Subcutaneous adipose tissue (tissue), 4 donors: Measurements from ENCODE around the gene SERPINB10. TPM values are rescaled to one million over a fixed set of nuclear protein-coding genes. Genes with fewer than 3 reads are reported as not detected.

ENCODE experiments used
- total RNA-seq, 4 donors: library from RNA; depleted of rRNA; stranded (reverse); fragments of >200 nt; gene quantifications; one replicate each; pipeline ENCODE4 v1.1.0, GENCODE V29; 2016
- TF ChIP-seq, protein P1 (sequence below): fragments of 450-650 bp; IDR thresholded peaks from one replicate; pipeline ENCODE4 v1.5.1; 2016; ENCODE audit warnings: low read depth, mild to moderate bottlenecking, control low read depth, antibody characterized with exemption, moderate library complexity

Gene SERPINB10
- total RNA-seq, 4 donors from 2014 or later = not detected

DNA sequence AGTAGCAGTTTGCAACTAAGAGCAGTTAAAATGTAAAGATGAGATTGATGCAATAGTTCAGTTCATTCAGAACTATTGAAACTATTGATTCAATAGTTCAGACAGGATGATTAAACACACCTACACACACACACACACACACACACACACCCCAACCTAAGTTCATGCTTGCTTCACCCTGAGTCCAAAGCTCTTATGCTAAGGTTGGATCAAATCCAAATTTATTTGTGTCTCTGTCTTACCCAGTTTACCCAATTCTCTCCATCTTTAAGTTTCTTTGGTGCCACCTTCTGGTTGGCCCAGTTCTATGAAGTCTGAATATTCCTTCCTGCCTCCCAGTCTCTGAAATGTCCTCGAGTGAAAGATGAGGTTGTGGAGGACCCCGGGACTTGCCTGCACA, 67.2 kb downstream of the SERPINB10 start:
- TF ChIP-seq, protein P1, sequence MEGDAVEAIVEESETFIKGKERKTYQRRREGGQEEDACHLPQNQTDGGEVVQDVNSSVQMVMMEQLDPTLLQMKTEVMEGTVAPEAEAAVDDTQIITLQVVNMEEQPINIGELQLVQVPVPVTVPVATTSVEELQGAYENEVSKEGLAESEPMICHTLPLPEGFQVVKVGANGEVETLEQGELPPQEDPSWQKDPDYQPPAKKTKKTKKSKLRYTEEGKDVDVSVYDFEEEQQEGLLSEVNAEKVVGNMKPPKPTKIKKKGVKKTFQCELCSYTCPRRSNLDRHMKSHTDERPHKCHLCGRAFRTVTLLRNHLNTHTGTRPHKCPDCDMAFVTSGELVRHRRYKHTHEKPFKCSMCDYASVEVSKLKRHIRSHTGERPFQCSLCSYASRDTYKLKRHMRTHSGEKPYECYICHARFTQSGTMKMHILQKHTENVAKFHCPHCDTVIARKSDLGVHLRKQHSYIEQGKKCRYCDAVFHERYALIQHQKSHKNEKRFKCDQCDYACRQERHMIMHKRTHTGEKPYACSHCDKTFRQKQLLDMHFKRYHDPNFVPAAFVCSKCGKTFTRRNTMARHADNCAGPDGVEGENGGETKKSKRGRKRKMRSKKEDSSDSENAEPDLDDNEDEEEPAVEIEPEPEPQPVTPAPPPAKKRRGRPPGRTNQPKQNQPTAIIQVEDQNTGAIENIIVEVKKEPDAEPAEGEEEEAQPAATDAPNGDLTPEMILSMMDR = no peak

DNA sequence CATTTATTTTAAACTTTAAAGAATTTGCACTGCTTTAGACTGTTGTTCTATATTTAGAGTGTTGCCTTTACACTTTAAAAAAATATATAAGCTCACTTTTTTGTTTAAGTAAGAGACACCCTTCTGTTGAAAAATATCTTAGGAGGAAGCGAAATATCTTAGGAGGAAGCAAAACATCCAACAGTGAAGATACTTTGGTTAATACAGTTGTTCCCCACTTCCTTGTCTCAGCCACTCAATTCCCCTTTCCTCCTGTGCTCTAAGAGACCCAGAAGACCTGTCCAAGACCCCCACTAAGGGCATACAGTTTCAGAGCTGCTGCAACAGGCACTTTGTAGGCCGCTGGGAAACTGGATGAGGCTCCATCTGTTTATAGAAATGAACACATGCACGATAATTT, 67.9 kb downstream of the SERPINB10 start:
- TF ChIP-seq, protein P1 = no peak

DNA sequence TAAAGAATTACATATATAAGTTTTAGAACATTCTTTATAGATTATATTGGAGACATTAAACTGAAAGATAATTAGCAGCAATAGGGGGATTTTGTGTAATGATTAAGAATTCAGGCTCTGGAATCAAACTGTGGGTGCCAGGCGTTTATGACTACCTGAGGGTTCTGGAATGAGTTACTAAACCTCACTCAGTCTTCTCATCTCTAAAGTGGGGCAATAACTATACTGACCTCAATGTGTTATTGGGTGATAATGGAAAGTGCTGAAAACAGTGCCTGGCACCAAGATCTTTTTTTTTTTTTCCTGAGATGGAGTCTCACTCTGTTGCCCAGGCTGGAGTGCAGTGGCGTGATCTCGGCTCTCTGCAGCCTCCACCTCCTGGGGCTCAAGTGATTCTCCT, 69.3 kb downstream of the SERPINB10 start:
- TF ChIP-seq, protein P1 = no peak

DNA sequence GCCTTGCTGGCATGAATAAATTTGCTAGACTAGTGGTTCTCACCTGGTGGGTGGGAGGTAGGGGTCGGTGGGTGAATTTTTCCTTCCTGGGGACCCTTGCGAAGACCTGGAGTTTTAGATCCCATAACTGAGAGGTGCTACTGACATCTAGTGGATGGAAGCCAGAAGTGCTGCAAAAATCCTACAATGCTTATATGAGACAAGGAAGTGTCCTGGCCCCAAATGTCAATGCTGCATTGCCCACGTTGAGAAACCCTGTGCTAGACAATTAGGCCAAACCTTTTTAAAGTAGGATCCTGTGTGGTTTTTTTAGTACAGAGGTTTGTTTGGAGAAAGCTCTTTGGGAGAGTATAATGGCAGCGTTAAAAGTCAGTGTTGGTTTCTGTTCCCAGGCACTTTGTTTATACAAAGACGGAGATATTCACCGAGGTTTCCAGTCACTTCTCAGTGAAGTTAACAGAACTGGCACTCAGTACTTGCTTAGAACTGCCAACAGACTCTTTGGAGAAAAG, 71.7 kb downstream of the SERPINB10 start:
- TF ChIP-seq, protein P1 = no peak

DNA sequence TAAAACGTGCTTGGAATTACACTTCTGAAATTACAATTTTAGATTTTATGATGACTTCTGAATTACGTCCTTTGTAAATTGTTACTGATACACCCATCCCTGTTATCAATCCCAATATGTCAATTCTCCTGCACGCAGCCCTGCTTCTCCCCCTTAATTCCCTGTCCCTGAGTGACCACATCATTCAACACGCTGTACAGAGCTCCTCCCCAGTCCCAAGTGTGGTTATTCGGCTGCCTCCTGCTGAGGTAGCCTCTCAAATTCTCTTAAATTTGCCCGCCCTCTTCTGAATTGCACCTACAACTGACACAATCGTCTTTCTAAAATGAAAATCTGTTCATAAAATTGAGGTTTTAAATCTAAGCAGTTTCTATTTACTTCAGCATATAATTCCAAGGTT, 72.3 kb downstream of the SERPINB10 start:
- TF ChIP-seq, protein P1 = no peak

DNA sequence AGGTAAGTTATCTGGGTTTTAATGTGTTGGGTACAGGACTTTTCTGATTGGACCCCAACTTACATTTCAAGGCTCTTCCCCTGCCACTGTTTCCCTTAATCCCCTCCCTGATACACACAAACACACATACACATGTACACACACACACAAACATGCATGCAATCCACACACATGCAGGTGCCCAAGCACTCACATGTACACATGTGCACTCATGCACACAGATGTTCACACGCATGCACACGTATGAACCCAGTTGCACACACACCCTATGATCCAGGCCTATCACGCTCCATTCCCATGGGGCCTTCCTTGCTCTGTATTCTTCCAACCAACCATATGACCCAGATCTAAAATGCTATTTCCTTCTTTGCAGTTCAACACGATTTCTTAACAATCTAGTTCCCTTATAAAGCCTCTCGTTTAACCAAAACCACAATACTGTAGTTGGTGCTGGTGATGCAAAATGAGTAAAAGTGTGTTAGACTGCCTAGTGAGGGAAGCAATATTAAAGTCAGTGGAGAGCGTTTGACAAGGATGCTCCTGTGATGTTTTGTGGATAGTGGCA, 73.2 kb downstream of the SERPINB10 start:
- TF ChIP-seq, protein P1 = no peak

- TF ChIP-seq, protein P1 = no peak
These were observed 74.0 kb downstream of the SERPINB10 start for GRCh38 chr18:63981719-63982118.
